Measurements from ENCODE around the gene RO60.

DNA sequence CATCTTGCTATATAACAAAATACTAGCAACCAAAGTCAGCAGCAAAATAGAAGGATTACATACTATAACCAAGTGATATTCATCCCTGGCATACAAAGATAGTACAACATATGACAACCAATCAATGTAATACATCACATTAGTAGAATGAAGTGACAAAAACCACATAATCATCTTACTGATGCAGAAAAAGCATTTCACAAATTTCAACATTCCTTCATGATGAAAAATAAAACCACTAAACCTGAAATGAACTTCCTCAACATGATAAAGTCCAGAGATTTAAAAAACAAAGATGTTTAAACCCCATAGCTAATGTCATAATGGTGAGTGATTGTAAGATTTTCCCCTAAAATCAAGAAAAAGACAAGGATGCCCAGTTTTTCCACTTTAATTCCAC lies 18.6 kb downstream of the RO60 start:
- TF ChIP-seq ZNF746 (CRISPR knock-in tag; IDR thresholded peaks at IDR 0.05) (no peak), ZNF564 (CRISPR knock-in tag; IDR thresholded peaks at IDR 0.05) (no peak), POLR2AphosphoS2 (IDR thresholded peaks at IDR 0.05; ENCODE audit: low read depth, low read length) (no peak), STAT6 (CRISPR knock-in tag; IDR thresholded peaks at IDR 0.05; ENCODE audit: borderline replicate concordance) (no peak)
- TF ChIP-seq, protein P1, sequence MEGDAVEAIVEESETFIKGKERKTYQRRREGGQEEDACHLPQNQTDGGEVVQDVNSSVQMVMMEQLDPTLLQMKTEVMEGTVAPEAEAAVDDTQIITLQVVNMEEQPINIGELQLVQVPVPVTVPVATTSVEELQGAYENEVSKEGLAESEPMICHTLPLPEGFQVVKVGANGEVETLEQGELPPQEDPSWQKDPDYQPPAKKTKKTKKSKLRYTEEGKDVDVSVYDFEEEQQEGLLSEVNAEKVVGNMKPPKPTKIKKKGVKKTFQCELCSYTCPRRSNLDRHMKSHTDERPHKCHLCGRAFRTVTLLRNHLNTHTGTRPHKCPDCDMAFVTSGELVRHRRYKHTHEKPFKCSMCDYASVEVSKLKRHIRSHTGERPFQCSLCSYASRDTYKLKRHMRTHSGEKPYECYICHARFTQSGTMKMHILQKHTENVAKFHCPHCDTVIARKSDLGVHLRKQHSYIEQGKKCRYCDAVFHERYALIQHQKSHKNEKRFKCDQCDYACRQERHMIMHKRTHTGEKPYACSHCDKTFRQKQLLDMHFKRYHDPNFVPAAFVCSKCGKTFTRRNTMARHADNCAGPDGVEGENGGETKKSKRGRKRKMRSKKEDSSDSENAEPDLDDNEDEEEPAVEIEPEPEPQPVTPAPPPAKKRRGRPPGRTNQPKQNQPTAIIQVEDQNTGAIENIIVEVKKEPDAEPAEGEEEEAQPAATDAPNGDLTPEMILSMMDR (CRISPR knock-in tag; IDR thresholded peaks at IDR 0.05): no peak

Data from HepG2 (cell line).